ENCODE measurements around the gene IRAK1. TPM values are rescaled to one million over a fixed set of nuclear protein-coding genes. Genes with fewer than 3 reads are reported as not detected.

IRAK1 gene
- total RNA-seq, 1 experiment from 2014 or later, result 50.0 TPM

DNA sequence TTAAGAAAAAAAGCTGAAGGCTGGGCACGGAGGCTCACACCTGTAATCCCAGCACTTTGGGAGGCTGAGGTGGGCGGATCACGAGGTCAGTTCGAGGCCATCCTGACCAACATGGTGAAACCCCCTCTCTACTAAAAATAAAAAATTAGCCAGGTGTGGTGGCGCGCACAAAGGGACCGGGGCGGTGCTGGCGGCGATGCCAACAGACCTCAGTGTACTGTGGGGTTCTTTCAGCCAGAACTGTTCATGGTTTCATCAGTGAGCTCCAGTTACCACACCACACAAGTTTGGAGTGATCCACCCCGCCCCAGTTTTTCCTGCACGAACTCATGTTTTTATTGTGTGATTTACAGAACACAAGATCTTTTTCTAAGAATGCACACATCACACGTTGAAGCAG is 21.2 kb upstream of the IRAK1 start:
- no peak for DNase-seq (ENCODE audit: low spot score)

DNA sequence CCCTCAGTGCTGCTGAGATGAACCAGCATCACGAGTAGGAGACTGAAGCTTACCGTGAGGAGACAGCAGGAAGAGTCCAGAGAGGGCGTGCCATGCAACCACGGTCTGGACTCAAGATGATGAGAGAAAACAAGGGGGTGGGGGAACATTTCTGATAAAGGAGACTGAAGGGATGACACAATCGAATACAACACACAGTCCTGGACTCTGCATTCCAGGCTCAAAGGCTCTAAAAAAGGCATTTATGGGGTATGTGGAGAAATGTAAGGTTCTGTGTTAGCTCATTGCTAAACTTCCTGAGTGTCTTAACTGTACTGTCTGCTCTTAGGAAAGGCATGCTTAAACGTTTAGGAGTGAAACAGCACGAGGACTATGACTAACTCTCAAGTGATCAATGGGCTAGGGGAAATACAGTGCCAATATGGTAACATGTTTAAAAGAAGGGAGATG is 20.6 kb upstream of the IRAK1 start:
- DNase-seq (ENCODE audit: low spot score), result no peak

DNA sequence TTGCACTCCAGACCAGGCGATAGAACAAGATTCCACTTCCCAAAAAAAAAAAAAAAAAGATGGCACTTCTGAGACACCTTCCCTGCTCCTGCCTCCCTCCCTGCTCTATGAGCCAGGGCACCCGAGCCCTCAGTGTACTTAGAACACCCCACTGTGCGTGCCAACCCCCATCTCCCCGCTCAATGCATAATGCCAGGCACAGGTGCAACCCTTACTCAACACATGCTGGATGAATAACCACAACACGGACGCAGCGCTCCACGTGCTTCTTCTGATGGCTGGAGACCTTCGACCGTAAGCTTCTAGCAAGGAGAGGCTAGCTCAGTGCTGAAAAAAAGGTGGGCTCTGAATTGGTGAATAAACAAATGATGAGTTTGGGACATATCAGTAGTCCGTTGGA is 19.9 kb upstream of the IRAK1 start:
- DNase-seq (ENCODE audit: low spot score), result no peak

DNA sequence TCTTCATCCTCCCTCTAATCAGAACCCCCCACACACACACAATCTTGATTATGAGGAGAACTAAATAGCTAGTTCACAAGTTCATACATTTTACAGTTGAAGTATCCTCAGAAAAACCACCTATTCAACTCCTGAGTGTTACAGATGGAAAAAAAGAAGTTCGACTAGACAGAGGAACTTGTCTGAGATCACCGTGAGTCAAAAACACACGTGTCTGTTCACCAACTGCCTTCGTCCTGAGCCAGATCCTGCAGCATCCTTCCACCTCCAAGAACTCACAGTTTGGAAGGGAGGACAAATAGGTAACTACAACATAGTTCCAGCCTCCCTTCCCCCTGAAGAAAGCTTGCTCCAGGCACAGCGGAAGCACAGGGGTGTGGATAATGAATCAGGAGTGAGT is 19.0 kb upstream of the IRAK1 start:
- DNase-seq (ENCODE audit: low spot score), result no peak

DNA sequence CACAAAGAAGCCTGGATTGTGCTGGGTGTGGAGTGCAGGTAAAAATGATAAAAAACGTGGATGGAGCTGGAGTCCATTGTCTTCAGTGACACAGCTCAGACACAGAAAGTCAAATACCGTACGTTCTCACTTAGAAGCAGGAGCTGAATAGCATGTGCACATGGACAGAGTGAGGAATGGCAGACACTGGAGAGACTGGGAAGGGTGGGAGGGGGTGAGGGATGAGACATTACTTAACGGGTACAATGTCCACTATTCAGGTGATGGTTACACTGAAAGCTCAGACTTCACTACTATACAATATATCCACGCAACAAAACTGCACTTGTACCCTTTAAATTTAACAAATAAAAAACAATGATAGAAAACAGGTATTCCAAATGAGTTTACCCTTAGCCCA is 18.1 kb upstream of the IRAK1 start:
- no peak for DNase-seq (ENCODE audit: low spot score)

DNA sequence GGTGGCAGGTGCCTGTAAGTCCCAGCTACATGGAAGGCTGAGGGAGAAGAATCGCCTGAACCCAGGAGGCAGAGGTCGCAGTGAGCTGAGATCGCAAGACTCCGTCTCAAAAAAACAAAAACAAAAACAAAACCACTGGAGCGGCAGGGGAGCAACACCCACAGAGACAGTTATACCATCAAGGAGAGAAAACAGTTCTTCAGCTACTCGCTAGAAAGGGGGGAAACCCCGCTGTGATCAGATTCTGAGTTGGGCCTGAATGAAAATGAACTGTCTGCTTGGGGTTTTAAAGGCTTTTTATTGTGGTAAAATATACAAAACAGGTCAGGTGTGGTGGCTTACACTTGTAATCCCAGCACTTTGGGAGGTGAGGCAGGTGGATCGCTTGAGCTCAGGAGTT is 16.8 kb upstream of the IRAK1 start:
- no peak for DNase-seq (ENCODE audit: low spot score)

DNA sequence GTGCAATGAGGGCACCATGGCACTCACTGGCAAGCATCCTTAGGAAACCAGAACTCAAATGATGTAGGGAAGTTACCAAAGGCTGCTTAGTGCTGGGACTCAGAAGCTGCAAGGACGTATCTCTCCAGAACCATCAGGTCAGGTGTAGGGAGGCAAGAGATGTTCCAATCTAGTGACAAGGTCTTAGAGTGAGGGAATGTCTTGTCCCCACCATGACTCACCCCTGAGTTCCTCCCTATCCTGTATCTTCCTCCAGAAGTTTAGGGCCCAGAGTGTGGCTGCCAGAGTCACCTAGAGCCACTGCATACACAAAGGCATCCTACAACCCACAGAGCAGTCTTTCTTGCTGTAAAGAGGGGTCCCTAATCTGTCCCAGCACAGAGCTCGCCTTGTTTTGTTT is 14.1 kb upstream of the IRAK1 start:
- no peak for DNase-seq (ENCODE audit: low spot score)

DNA sequence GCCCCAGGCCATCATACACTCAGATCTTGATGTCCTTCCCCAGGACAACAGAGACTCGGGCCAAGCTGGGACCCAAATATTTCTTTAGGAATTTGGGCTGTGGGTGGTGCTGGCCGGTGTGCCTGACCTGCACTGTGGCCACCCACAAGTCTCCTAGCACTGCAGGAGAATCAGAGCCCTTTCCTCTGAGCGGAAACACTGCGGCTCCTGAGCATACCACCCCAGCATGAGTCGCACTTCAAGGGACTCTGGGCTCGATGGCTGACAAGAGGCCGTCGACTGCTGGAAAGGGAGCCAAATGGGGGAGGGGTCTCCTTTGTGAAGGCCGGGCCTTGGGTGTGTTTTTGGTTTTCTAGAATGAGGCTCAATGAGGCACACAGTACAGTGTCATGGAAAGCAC is 13.0 kb upstream of the IRAK1 start:
- DNase-seq (ENCODE audit: low spot score), result no peak

DNA sequence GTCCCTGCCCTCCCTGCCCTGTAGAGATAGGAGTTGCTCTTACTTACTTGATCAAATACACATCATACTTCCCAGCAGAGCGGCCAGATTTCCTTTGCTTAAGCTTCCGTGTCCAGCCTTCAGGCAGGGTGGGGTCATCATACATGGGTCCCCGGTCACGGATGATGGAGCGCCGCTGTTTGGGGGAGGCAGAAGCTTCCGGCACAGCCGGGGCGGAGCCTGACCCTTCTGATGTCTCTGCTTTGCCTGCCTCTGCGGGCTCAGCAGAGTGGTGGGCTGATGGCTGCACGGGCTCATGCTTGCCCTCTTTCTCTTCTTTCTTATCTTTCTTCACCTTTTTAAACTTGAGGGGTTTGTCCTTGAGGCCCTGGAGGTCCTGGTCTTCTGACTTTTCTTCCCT is 12.5 kb upstream of the IRAK1 start:
- no peak for DNase-seq (ENCODE audit: low spot score)

DNA sequence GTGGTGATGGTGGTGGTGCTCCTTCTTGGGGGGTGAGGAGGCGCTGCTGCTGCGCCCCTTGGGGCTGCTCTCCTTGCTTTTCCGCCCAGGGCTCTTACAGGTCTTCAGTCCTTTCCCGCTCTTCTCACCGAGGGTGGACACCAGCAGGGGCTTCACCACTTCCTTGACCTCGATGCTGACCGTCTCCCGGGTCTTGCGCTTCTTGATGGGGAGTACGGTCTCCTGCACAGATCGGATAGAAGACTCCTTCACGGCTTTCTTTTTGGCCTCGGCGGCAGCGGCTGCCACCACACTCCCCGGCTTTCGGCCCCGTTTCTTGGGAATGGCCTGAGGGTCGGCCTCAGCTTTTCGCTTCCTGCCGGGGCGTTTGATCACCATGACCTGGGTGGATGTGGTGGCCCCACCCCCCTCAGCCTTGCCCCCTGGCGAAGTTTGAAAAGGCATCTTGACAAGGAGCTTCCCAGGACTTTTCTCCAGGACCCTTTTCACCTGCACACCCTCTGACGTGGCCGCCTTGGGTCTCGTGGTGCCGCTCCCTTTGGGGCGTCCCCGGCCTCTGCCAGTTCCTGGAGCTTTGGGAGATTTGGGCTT is 11.1 kb upstream of the IRAK1 start:
- no peak for DNase-seq (ENCODE audit: low spot score)

DNA sequence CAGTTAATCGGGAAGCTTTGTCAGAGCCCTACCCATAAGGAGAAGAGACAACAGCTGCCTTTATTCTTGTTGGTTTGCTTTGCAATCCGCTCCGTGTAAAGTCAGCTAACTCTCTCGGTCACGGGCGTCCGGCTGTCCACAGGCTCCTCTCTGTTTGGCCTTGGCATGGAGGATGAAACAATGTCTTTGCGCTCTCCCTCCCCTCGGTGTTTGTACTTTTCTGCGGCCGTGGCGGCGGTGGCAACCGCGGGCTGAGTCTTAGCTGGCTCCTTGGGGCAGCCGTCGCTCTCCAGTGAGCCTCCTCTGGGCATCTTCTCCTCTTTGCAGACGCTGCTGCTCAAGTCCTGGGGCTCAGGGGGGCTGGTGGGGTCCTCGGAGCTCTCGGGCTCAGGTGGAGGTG is 10.6 kb upstream of the IRAK1 start:
- no peak for DNase-seq (ENCODE audit: low spot score)

DNA sequence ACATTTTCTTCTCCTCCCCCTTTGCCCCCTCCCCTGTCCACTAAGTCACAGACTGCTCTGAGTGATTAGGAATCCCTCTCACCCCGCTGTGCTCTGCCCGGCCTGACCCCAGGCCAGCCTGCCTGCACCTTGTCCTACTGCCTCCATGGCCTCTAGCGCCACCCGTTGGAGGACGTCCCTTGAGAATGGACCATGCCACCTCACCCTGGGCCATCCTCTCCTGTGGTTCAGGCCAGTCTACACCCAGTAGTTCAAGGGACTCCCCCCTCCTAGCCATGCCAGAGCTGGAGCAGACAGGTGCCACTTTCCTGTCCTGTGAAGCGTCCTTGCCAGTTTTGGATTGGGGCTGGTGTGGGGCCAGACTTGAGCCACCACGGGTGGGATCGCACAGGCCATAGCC is 9.7 kb upstream of the IRAK1 start:
- no peak for DNase-seq (ENCODE audit: low spot score)

DNA sequence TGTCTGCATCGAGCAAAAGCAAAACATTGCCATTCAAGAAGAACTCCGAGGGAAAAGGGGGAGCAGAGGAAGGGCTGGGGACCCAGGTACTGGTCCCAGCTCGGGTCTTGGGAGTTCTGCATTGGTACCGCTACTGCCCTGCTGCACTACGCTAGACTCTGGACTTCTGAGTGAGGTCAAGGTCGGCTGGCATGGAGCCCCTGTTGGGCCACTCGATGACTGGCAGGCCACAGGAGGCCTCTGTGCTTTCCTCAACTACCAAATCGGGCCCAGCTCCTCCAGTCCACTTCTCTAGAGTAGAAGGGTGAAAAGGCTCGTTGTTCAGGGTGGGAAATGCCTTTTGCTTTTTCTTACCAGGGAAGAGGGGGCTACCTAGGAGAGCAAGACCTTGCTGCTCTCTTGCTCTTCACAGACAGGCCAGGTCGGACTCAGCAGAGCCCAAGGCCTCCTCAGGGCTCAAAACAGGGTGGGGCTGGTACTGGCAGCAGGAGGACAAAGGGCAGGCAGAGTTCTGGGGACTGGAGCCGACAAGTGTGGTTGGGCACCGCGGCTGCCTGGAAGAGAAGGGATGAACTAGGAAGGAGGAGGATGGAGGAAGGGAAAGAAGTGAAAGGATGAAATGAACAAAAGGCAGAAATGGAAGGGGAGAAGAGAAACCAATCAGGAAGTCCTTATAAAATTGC is 8.9 kb upstream of the IRAK1 start:
- no peak for DNase-seq (ENCODE audit: low spot score)

DNA sequence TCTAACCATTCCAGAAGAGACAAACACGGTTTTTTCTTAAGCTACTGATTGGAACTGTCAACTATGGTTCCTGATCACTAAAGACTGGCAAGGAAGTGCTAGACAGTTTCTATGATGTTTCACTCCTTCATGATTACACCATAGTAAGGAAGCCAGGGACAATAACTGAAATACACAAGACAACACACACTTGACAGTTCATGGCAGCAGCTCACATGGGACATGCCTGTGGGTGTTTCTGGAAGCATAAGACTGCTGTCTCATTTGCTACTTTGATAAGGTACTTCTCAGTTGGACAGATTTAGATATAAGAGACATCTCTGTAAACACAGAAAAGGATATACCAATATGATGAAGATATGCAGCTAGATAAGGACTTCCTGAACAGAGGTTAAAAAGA is 8.3 kb upstream of the IRAK1 start:
- DNase-seq (ENCODE audit: low spot score), result no peak

DNA sequence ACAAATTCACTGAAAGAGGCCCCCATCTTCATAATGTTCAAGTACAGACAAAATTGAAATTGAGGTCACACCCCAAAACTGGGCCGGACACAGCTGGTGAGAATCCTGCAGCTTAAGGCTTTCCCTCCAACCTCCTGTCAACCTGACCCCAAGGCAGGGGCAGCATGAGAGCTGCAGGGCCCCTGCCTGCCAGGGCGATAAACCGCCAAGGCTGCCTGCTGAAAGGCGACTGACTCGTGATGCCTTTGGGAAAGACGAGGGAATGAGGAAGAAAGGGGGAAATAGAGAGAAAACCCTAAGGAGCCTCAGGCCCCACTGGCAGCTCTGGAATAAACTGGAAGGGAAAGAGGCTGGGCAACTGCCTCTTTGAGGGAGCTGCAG is 7.3 kb upstream of the IRAK1 start:
- no peak for DNase-seq (ENCODE audit: low spot score)

DNA sequence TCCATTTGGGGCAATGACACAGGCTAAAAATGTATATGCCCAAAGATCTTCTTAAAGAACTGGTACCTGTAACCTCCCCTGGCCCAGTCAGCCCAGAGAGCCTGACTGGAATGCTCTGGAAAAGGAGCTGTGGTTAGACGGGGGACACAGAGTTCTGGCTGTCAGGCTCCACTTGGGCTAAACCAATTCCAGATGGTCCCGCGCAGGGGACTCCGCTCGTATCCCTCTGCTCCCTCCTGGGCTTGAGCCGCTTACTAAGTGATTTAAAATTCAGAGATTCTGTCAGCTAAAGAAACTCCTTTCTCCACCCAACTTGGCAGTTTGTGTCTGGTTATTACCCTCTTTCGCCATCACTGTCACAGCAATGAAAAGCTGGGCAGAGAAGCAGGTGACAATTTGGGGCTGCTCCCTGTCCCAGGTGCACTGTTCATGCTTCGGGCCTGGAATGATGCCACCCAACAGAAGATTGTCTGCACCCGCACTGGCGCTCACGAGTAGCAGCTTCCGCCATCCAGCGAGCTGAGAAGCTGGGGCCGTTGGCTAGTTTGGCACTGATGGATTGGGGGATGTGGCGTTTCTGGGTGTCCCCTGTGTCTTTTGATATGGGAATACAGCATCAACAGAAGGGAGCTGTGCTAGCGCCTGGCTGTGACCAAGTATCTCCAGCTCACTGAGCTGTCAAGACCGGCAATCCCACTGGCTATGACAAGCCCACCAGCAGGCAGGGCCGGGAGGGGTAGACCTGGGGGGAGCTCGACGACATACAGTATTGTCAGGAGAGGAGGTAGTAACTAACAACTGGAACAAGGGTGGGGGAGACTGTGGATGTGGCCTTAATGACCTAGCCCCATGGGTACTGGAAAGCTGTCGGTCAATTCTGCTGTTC is 6.7 kb upstream of the IRAK1 start:
- DNase-seq (ENCODE audit: low spot score), result no peak

DNA sequence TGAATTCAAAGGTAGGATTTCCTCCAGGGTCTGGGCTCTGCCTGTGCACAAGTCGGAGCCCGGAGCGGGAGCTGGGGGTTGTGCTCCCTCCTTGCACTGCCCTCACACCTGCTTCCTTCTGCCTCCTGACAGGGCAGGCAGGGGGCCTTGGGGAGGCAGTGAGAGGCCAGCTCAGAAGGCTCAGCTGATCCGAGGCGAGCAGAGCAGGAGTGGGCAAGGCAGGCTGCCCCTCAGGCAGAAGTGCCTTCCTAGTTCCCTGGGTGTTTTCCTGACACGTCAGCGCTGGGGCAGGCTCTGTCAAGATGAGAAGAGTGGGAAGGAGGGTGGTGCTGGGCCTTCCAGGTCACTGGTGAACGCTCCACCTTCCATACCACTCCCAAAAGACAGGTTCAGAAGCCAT is 5.5 kb upstream of the IRAK1 start:
- DNase-seq (ENCODE audit: low spot score), result no peak

DNA sequence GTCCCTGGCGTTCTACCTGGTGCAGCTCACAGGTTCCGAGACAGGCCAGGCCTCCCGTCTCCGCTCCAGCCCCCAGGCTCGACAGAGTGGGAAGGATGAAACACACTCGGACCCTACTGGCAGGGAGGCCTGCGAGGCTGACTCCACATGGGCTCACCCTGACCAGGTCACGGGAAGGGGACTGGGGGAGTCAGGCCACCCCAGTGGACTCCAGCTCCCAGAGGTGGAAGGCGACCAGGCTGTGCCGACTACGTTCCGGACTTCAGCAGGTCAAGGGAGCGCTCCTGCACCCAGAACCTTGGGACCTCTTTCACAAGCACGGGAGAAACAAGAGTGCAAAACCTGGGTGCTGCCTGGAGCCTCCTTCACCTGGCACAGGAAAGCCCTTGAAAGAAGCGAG is 4.6 kb upstream of the IRAK1 start:
- DNase-seq (ENCODE audit: low spot score), result no peak

DNA sequence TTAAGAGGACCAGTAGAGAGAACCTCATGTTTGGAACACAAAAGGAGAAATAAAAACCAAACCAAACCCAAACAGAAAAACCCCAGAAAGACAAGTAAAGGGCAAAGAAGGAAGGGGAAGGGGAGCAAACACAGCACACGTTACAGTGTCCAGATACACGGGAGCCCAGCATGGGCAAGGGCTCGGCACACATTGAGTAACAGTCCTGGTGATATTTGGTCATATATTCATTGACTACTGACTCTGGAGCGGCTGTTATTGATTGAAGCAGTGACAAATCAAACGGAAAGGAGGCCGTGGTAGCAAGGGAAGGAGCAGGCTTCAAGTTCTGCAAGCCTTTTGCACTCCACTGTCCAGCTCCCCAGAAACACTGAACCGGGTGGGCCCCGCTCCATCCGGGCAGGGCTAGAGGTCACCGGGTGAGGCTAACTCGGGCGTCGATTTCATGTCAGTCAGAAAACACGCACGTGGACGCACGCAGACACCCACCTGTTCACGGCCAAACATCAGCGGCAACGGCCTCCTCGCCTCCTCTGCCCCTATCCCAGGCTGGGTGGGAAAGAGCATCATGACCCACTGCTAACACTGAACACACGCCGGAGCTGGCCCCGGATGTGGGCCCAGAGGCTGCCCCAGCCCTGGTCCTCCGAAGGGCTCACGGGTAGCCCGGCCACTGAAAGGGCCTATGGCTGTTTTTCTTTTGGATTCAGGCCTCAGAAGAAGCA is 3.7 kb upstream of the IRAK1 start:
- DNase-seq (ENCODE audit: low spot score), result no peak

DNA sequence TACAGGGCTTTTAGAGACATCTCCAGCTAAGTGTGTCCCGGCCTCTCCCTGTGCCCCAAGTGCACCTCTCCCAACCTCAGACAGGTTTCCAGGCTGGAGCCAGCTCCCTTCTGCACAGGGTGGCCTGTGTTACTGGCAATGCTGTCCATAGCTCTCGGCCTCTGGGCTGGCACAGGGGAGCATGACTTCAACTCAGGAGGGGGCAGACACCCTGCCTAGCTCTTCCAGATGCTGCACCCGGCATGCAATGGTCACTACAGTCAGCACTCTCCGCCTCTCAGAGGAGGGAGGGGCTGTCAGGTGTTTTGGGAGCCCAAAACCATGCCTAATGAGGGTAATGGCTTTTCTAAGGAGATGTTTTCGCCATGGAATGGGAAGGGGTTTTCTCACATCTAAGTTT is 2.4 kb upstream of the IRAK1 start:
- no peak for DNase-seq (ENCODE audit: low spot score)

DNA sequence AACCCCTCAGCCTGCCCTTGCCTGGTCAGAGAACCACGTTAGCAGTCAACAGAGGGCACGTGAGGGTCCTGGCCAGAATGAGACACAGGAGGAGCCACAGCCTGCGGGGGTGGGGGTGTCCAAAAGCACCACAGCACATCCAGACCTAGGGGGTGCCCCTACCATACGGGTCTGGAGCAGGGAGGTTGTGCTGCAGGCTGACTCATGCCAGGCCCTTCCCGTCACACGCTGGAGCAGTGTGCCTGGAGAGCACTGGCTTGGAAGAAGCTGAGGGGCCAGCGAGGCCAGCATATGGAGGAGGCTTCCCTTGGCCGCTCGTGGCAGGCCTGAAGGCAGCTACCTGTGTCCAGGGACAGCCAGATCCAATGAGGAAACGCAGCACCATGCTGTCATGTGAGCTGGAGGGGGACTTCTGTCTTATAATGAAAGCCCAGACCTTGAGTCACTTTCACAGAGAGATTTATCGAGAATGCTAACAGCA is 1.5 kb upstream of the IRAK1 start:
- DNase-seq (ENCODE audit: low spot score), result no peak

DNA sequence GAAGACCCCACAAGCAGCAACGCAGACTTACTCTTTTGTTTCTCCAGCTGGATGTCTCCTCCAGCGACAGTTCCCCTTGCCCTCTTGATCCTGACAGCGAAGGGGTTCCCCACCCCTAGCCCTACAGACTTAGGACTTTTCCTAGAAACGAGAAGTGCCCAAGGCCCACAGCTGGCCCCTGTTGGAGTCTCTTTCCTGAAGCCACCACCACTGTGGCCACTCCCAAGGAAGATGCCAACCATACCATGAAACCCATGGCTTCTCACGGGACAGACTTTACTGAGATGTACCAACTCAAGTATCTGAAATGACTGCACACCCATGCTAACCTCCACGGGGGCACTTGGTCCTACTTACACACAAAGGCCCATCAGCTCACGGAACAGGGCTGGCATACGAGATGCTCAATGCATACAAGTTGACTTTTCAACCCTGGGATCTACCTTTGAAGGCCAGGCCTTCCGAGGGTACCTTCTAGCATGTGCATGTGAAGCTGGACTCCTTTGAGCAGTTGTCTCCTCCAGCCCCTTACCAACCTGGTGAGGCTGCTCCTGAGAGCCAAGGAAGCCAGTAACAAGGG is 924 bp upstream of the IRAK1 start:
- no peak for DNase-seq (ENCODE audit: low spot score)
